SK-N-SH (cell line): Measurements from ENCODE around the gene DNAJB12.

Experiments
- CTCF ChIP-seq: fragments of 200-600 bp; sonication (generic); IDR thresholded peaks from 2 replicates; pipeline ENCODE4 v1.6.1; 2017; ENCODE audit warnings: antibody characterized with exemption, mild to moderate bottlenecking, moderate library complexity
- EP300 ChIP-seq, 2 experiments: IDR thresholded peaks; 2 replicates each; pipeline versions ENCODE4 v1.4.0 to v1.6.1; 2012; ENCODE audit warnings: borderline replicate concordance in 1 of 2, low read depth in 1 of 2, low read length in 1 of 2
- GABPA ChIP-seq: IDR thresholded peaks from 2 replicates; pipeline ENCODE4 v1.4.0; 2012; ENCODE audit warnings: low read depth, mild to moderate bottlenecking
- REST ChIP-seq: IDR thresholded peaks from 2 replicates; pipeline ENCODE4 v1.6.1; 2012; ENCODE audit warnings: mild to moderate bottlenecking, low read depth, low read length, moderate library complexity
- TCF12 ChIP-seq: IDR thresholded peaks from 2 replicates; pipeline ENCODE4 v1.4.0; 2012
- USF1 ChIP-seq: IDR thresholded peaks from 2 replicates; pipeline ENCODE4 v1.4.0; 2012; ENCODE audit warnings: low read depth, borderline replicate concordance
- YY1 ChIP-seq: IDR thresholded peaks from 2 replicates; pipeline ENCODE4 v1.4.0; 2012; ENCODE audit warnings: low read depth, mild to moderate bottlenecking

- TF ChIP-seq YY1 (no peak), GABPA (no peak), TCF12 (no peak), CTCF (no peak), REST (no peak), EP300 (IDR thresholded peaks at IDR 0.05; ENCODE audit: borderline replicate concordance in 1 of 2, low read depth in 1 of 2, low read length in 1 of 2) (peak in 1 of 2 experiments; percentile 74; a peak in 1 of 4 replicates), USF1 (no peak)
These were observed 37.8 kb downstream of the DNAJB12 start for GRCh38 chr10:72316748-72317435.
